CD4-positive, alpha-beta T cell treated with Interleukin-4 for 1 hour (primary cell): Measurements from ENCODE around the gene RIMBP2.

Source experiments
- DNase-seq, 2 donors: peaks; one replicate each; pipeline ENCODE4 v3.0.0-alpha.2; 2020 to 2022

Gene RIMBP2

GRCh38 chr12:130525384-130526172 lies 190.5 kb downstream of the RIMBP2 start:
- DNase-seq: no peak

GRCh38 chr12:130524759-130525158 lies 191.3 kb downstream of the RIMBP2 start:
- DNase-seq: no peak

- no peak for DNase-seq
These were observed 192.1 kb downstream of the RIMBP2 start for GRCh38 chr12:130523863-130524614.

GRCh38 chr12:130523208-130523607 lies 192.9 kb downstream of the RIMBP2 start:
- no peak for DNase-seq

- no peak for DNase-seq
These were observed 193.8 kb downstream of the RIMBP2 start for GRCh38 chr12:130522244-130522834.

- DNase-seq: no peak
These were observed 194.5 kb downstream of the RIMBP2 start for GRCh38 chr12:130521375-130522124.

GRCh38 chr12:130520784-130521183 lies 195.3 kb downstream of the RIMBP2 start:
- DNase-seq: no peak

- no peak for DNase-seq
These were observed 198.5 kb downstream of the RIMBP2 start for GRCh38 chr12:130517588-130517987.

GRCh38 chr12:130514149-130514551 lies 201.9 kb downstream of the RIMBP2 start:
- DNase-seq: no peak

- DNase-seq: no peak
These were observed 202.5 kb downstream of the RIMBP2 start for GRCh38 chr12:130513556-130513955.

- DNase-seq: no peak
These were observed 204.8 kb downstream of the RIMBP2 start for GRCh38 chr12:130511285-130511684.

GRCh38 chr12:130509454-130509853 lies 206.6 kb downstream of the RIMBP2 start:
- no peak for DNase-seq

- DNase-seq: no peak
These were observed 207.3 kb downstream of the RIMBP2 start for GRCh38 chr12:130508847-130509246.

- no peak for DNase-seq
These were observed 207.8 kb downstream of the RIMBP2 start for GRCh38 chr12:130508318-130508717.

- DNase-seq: no peak
These were observed 209.3 kb downstream of the RIMBP2 start for GRCh38 chr12:130506844-130507243.

- DNase-seq: no peak
These were observed 211.3 kb downstream of the RIMBP2 start for GRCh38 chr12:130504840-130505175.

GRCh38 chr12:130504110-130504839 lies 211.8 kb downstream of the RIMBP2 start:
- no peak for DNase-seq

GRCh38 chr12:130501821-130502220 lies 214.3 kb downstream of the RIMBP2 start:
- no peak for DNase-seq

GRCh38 chr12:130500835-130501330 lies 215.2 kb downstream of the RIMBP2 start:
- DNase-seq: no peak

GRCh38 chr12:130499474-130499873 lies 216.6 kb downstream of the RIMBP2 start:
- DNase-seq: no peak

- DNase-seq: no peak
These were observed 217.3 kb downstream of the RIMBP2 start for GRCh38 chr12:130498589-130499385.
